GM13977 (cell line): Measurements from ENCODE around the gene WDR72.

ENCODE experiments used
- DNase-seq: peaks from one replicate; pipeline ENCODE4 v3.0.0; 2012; ENCODE audit warnings: low spot score
- CTCF ChIP-seq: IDR thresholded peaks from 2 replicates; pipeline ENCODE4 v1.5.1; 2012; ENCODE audit warnings: mild to moderate bottlenecking, control low read depth; ENCODE audit not compliant: insufficient read depth; ENCODE audit errors: extremely low read depth, missing control alignments
- in situ Hi-C: fragments of 300-500 bp; cut with MboI; formaldehyde crosslinking; loops from one replicate; pipeline ENCODE4 v1.12.0; 2022; ENCODE audit warnings: low sequenced_read_pairs, low pct_unique_long_range_greater_than_20kb, mixed read lengths, inconsistent platforms; ENCODE audit not compliant: unreplicated experiment

Gene WDR72

GRCh38 chr15:53586799-53587198 lies 172.7 kb downstream of the WDR72 start:
- TF ChIP-seq CTCF: peak; percentile 33
- no peak for DNase-seq
- in situ Hi-C loops: no loop called here

GRCh38 chr15:53581513-53581912 lies 177.9 kb downstream of the WDR72 start:
- in situ Hi-C loops: no loop called here
- no peak for TF ChIP-seq CTCF
- DNase-seq: no peak

GRCh38 chr15:53580366-53580765 lies 179.1 kb downstream of the WDR72 start:
- in situ Hi-C loops: no loop called here
- TF ChIP-seq CTCF: no peak

GRCh38 chr15:53576841-53577240 lies 182.6 kb downstream of the WDR72 start:
- no peak for TF ChIP-seq CTCF
- DNase-seq: no peak
- in situ Hi-C loops: no loop called here

More at GRCh38 chr15:53580366-53580765, 179.1 kb downstream of the WDR72 start:
- DNase-seq: no peak

GRCh38 chr15:53573091-53573490 lies 186.4 kb downstream of the WDR72 start:
- in situ Hi-C loops: no loop called here
- TF ChIP-seq CTCF: no peak
- DNase-seq: no peak

GRCh38 chr15:53569751-53570480 lies 189.5 kb downstream of the WDR72 start:
- TF ChIP-seq CTCF: no peak
- in situ Hi-C loops: no loop called here
- no peak for DNase-seq

GRCh38 chr15:53566912-53567311 lies 192.6 kb downstream of the WDR72 start:
- no peak for DNase-seq
- in situ Hi-C loops: no loop called here
- TF ChIP-seq CTCF: no peak
